SIG-M5 (cell line): Measurements from ENCODE around the gene GAL3ST2.
"Not testable (repeated sequence)": the region's sequence is repeated elsewhere in the genome, so short reads cannot be mapped to it uniquely, and the experiment has no call there.

ENCODE experiments used
- DNase-seq: peaks from one replicate; lab custom pipeline; 2025; lab: John Stamatoyannopoulos, UW

The GAL3ST2 gene

DNA sequence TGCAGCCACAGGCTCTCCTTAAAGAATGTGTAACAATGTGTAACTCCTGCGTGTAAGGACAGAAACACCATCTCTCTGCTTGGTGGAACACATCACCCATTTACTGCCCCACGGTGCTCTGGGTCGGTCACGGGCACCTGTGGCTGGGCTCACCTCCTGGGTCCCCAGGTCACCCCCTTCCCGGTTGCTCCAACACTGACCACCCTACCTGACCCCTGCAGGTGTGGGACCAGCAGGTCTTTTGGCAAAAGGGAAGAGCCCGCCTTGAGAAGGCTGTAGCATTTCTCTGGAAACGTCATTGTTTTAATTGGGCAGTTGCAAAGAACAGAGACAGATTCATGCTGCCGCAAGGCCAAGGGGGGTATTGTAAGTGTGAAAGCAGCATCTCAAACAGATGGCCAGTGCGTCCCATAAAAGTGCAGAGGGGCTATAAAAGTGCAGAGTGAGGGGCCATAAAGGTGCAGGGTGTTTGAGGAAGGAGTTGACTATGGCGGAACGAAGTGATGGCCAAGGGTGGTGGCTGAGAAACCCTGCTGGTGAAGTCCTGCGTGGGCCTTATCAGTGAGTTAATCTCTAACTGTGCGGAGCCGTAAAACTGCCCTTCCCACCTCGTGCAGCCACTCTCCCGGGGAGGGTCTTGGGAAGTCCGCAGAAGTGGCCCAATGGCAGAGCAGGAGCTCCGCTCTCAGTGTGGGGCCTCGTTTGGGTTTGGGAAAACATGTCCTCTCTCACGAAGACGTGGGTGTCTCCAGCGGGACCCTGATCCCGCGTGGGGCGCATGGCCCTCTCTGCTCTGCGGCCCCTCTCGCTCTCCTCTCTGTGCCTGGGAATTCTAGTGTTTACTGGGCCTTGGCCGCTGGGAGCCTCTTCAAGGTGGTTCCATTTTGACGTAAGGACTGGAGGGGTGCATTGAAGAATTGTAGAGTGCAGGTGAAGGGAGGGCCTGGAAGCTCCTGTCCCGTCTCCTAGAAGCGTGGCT, 18.7 kb downstream of the GAL3ST2 start:
- DNase-seq: no peak

DNA sequence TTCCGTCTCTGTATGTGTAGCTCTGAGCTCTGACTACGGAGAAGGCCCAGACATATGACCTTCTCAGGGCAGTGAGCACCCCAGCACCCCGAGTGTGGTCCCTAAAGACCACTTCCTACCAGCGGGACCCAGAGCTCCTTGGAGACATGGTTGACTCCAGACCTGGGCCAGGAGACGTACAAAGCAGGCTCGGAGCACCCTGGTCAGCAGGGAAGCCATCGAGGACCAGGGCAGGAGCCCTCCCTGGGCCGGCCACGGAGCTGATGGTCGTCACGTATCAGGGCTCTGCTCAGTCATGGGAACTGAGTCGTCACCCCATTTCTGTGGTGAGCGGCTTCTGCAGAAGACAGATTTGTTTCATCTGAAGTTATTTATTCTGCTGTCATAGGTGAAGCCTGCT, 19.6 kb downstream of the GAL3ST2 start:
- DNase-seq: no peak

DNA sequence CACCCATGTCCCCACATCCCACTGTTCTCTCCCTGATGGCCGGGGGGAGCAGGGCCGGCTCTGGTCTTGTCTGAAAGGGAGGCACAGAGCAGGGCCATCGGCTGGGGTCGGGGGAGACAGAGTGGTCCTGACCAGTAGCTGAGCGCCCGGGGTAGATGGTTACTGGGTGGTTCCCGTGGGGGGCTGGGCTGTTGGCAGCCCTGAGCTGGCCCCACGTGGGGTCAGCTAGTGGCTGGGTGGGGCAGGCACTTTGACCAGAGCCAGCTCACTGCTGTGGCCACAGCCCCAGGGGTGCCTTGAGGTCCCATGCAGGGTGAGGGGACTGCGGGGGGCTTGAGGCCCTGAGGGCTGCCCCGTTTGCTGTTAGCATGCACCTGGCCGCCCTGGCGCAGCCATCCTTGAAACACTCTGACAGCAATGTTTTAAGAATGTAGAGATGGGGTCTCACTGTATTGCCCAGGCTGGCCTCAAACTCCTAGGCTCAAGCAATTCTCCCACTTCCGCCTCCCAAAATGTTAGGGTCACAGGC, 20.1 kb downstream of the GAL3ST2 start:
- DNase-seq: no peak

DNA sequence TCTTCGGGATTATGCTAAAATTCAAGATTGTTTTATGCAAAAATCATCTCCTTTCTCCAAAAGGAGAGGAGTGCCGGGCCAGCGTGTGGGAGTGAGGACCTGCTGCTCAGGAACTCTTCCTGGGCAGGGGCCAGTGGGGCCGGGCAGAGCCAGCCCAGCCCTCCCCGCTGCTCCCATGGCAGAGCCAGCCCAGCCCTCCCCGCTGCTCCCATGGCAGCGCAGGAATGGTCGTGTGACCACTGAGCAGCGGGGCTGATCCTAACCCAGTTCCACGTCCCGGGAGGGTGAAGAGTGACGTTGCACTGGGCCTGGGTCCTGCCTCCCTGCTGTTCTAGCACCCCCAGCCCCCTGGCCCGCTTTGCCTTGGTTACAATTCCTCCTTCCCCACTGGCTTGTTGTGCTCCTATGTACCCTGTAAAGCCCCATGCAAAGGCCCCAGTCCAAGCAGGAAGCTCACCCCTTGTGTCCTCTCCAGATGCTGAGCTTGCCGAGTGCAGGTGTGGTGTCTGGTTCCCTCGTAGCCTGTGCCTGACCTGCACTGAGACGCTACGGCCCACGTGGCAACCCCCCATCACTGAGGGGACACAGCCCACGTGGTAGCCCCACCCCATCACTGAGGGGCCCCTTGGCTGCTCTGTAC, 20.9 kb downstream of the GAL3ST2 start:
- DNase-seq: no peak

DNA sequence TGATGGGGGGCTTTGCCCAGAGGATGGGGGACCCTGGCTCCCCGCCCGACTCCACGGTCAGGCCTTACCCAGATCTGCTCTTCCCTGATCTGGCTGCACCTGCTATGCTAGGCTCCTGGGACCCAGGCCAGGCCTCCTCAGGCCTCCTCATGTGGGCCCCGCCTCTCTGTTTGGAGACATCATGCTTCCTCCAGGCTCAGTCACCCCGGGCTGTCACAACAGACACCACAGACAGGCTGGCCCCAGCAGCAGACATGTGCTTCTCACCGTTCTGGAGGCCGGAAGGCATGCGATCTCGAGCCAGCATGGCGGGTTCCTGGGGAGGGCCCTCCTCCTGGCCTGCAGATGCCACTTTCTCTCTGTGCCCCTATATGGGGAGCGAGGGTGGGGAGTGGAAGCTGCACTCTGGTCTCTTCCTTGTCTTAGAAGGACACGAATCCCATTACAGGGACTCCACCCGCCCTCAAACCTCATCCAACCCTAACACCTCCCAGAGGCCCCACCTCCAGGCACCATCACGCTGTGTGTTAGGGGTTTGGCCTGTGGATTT, 21.5 kb downstream of the GAL3ST2 start:
- no peak for DNase-seq

DNA sequence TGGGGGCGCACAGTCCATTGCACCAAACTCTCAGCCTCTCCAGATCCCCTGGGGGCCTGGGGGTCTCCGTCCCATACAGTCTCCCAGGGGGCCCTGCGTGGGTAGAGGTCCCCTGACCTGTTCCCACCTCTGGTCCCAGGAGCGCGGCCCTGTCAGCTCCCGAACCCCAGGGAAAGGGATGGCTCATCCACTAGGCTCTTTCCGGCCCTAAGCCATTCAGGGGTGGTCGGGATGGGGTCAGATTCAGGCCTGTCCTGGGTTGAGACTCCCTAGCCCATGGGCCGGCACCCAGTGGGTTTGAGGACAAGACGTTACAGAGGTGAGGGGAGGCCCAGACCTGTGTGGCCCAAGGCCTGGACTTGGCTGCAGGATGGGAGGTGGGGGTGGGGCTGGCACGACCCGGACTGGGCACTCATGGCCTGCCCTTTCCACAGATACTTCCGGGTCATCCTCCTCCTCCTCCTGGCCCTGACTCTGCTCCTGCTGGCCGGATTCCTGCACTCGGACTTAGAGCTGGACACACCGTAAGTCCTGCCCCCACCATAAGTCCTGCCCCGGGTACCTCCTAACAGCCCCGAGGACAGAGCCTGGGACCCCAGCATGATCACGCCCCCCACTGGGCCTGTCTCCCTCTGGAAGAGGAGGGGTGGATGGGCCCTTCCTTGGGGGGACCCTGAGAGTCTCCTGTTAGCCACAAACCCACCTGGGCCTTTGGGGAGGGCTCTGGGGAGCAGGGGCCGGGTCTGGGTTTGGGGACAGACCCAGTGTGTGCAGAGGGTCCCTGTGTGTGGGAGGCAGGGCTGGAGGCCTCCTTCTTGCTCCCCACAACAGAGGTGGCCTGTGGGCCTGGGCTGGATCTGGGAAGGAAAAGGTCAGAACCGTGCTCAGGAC, 22.3 kb downstream of the GAL3ST2 start:
- no peak for DNase-seq

DNA sequence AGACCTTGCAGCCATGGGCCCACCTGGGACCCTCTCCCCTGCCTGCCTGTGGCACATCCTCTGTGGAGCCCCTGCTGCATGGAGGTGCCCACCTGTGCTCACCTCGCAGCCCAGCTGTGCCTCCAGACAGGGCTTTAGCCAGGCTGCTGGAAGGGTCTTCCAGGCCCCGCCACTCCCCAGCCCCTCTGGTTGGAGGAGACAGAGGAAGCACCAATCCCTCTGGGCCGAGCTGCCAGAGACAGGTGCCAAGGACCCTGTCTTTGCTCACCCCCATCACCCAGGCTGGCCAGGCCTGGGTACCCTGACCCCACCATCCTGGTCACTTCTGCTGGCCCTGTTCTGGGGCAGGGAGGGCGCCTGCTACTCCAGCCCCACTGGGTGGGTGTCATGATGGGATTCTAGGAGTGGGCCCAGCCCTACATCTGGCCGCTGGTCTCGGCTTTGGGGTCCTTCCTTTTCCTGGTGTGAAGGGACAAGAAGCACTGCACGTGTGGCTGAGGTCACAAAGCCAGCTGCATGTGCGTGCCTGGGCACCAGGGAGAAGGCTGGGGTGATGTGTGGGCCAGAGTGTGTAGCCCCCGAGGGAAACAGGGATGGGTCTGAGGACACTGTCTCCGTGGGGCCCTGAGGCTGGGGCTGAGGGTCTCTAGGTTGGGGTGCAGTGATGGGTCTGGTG, 23.0 kb downstream of the GAL3ST2 start:
- no peak for DNase-seq

DNA sequence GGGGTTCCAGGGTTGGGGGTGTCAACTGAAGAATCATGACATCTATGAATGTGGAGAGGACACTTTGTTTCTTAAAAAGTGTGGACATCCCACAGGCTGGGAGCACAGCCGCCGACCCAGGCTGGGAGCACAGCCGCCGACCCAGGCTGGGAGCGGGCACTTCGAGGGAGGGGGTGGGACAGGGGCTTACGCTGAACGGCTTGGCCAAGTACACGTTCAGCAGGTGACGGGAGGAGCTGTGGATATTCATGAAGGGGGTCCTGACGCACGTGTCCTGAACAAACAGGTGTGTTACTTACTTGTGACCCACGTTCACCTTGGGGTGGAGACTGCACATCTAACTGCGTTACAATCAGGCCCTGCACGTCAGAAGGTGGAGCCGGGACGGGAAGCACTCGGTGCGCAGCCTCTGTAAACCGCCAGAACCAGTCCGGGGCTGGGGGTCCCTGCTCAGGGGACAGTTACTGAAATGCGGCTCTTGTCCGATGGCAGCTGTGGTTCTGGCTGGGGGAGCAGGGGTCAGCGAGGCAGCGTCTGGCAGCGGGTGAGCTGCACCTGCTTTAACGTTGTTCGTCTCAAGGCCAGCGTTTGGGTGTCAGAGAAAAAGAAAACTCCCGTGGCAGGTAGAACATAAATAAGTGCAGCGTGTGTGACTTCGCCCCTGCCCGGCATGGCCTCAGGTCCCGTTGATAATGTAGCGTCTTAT, 23.7 kb downstream of the GAL3ST2 start:
- DNase-seq: not testable (repeated sequence)

DNA sequence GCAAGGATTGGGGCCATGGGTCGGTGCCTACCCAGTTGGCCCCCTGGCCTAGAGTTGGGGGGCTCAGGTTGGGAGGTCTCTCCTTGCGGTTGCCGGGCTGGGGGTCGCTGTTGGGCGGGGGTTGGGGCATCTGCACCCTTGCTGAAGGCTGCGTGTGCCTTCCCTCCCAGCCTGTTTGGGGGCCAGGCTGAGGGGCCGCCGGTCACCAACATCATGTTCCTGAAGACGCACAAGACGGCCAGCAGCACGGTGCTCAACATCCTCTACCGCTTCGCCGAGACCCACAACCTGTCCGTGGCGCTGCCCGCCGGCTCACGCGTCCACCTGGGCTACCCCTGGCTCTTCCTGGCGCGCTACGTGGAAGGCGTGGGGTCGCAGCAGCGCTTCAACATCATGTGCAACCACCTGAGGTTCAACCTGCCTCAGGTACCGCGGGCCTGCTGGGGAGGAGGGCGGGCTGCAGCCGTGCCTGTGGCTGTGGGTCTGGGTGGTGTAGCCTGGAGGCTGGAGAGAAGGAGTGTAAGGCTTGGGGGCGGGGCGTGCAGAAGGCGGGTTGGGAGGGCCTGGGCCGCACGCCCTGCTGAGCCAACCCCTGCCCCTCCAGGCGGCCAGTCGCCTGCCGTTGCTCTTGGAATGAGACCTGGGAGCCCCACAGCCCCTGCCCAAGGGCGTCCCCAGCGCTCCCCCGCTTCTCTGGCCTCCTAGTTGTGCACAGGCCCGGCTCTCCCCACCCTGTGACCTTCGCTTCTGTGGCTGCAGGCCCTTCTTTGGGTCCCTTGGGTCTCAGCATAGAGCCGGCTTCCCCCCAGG, 25.2 kb downstream of the GAL3ST2 start:
- DNase-seq: no peak

DNA sequence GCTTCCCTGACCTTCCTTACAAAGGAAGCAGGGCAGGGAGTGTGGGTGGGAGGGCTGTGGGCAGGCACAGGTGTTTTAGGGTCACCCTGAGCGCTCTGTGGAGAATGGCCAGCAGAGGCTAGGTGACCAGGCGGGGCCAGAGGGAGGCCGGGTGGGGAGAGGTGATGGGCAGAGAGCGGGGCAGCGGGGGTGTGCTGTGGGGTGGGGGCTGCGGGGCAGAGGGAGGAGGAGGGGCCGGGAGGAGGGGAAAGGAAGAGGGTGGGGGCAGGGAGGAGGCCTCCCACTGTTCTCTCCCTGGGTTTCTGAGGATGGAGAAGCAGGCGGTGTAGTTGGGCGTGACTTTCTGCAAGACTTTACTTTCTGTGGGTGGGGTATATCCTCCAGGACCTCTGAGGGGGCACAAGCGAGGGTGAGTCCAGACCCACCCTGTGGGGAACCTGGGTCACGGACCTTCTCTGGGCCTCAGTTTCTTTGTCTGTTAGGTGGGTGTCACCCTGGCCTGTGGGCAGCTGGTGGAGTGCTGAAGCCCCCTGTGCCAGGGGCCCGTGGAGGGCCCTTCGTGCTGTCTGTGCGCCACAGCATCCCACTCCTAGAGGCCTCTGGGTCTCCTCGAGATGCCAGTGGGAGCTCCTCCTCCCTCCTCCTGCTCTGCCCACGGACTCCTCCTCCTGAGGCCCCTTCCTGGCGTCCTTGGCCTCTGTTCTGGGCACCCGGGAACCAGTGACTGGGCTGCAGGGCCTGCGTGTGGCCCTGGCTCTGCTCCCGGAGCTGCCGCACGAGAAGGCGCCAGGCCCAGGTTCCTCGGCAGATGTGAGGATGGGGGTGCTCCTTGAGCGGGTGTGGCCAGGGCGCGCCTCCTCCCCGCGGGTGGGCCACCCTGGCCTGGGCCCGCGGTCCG, 26.0 kb downstream of the GAL3ST2 start:
- DNase-seq: no peak

DNA sequence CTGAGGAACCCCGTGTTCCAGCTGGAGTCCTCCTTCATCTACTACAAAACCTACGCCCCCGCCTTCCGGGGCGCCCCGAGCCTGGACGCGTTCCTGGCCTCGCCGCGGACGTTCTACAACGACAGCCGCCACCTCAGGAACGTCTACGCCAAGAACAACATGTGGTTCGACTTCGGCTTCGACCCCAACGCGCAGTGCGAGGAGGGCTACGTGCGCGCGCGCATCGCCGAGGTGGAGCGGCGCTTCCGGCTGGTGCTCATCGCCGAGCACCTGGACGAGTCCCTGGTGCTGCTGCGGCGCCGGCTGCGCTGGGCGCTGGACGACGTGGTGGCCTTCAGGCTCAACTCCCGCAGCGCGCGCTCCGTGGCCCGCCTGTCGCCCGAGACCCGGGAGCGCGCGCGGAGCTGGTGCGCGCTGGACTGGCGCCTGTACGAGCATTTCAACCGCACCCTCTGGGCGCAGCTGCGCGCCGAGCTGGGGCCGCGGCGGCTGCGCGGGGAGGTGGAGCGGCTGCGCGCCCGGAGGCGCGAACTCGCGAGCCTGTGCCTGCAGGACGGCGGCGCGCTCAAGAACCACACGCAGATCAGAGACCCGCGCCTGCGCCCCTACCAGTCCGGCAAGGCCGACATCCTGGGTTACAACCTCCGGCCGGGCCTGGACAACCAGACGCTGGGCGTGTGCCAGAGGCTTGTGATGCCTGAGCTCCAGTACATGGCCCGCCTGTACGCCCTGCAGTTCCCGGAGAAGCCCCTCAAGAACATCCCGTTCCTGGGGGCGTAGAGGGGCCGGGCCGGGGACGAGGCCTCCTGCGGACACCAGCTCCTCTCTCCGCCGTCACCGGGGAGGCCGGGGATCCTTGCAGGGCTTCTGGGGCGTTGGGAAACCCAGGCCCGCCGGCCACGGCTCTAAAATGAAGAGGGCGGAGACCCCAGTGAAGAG, 27.0 kb downstream of the GAL3ST2 start:
- no peak for DNase-seq

DNA sequence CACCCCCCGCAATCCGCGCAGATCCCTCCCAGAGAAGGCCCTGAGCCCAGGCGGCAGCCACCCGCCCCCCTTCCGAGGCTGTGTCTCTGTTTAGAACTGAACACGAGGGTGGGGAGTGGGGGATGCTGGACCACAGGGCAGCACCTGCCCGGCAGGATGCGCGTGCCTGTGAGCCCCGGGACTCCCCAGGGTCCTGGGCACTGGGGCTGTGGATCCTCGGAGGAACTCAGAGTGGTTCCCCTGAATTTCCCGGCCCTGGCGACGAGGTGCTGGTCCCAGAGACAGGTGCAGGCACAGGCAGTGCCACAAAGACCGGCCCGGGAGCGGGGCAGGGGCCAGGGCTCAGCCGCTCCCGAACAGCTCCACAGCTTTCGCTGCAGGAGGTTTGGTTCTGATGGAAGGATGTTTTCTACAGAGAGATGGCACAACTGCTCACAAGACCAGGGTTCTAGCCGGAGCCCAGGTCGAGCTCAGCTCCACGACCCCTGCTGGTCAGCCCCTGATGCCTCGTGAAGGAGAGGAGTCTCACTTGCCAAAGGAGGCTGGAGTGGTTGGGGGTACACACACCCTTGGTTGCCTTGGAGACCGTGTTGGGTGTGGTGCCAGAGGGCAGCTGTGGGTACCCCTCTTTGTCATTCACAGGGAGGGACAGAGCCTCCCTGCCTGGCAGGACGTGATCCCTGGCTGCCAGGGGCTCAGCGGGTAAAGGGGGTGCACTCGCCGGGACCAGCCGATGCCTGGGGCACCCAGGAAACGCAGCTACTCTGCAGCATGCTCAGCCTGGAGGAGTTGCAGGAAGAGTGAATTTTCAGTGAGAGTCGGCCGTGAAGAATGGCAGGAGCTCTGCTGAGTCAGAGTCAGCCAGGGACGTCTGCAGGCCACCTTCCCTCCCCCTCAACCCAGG, 28.0 kb downstream of the GAL3ST2 start:
- DNase-seq: no peak

DNA sequence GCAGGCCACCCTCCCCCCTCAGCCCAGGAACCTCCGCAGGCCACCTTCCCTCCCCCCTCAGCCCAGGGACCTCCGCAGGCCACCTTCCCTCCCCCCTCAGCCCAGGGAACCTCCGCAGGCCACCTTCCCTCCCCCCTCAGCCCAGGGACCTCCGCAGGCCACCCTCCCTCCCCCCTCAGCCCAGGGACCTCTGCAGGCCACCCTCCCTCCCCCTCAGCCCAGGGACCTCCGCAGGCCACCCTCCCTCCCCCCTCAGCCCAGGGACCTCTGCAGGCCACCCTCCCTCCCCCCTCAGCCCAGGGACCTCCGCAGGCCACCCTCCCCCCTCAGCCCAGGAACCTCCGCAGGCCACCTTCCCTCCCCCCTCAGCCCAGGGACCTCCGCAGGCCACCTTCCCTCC, 29.6 kb downstream of the GAL3ST2 start:
- not testable (repeated sequence) for DNase-seq

DNA sequence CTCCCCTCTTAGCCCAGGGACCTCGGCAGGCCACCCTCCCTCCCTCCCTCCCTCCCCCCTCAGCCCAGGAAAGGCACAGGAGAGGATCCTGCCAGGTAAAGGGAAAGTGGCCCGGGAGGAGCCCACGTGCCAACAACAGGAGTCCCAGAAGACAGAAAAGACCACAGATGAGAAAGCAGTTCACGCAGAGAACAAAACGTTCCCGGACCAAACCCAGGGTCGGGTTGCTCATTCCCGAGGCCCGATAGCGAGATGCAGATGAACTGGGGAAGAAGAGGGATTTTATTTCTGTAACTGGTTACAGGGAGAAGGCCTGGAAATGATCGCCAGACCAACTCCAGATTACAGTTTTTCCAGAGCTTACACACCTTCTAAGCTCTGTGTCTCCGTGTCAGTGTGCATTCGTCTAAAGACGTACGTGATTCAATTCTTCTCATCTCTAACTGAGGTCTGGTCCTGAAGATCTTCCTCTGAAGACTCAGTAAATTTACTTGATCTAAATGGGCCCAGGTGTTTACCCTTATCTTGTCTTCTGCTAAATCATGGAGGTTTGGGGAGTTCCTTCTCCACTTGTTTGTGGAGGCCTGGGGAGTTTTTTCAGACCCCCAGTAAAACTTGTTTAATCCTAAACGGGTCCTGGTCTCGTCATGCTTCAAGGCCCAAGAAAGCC, 31.6 kb downstream of the GAL3ST2 start:
- no peak for DNase-seq

DNA sequence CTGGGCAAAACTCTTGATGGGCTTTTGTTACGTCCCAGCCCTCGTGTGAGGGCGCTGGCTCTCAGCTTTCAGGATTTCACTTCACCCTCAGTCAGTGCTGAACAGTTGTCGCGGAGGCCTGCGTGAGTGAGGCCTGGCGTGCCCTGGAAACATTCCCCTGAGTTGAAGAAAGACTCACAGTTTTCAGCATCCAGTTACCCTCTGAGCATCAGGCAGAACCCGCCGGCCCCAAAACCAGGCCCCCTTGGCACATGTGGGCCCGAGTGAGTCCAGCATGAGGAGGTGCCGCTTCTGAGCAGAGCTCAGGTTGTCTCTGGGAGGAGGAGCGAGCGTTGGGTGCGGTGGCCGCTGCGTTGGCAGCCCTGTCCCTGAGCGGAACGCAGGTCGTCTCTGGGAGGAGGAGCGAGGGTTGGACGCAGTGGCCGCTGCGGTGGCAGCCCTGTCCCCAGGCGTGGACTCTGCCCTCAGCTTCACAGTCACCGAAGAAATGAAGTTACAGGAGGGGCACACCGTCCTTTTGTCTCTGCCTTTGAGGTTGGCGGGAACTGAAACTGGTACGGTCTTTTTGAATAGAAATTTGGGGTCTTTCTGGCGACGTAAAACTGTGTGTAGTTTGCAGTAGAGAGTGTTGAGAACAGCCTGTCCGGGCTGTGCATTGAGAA, 32.2 kb downstream of the GAL3ST2 start, which contains the start of gene NEU4:
Gene NEU4, plus strand, starts transcription at position 473 of the 662 bp plus-strand sequence. CDS start 5,292 bp downstream, outside the sequence.
- DNase-seq: no peak
